NT2/D1 (cell line): ENCODE measurements around the gene IL26.

Experiments used
- YY1 ChIP-seq: IDR thresholded peaks from 2 replicates; pipeline ENCODE4 v1.6.1; 2011; ENCODE audit not compliant: insufficient read length, insufficient read depth
- ZNF274 ChIP-seq: IDR thresholded peaks from 2 replicates; pipeline ENCODE4 v1.6.1; 2011; ENCODE audit warnings: mild to moderate bottlenecking, low read depth, low read length

DNA sequence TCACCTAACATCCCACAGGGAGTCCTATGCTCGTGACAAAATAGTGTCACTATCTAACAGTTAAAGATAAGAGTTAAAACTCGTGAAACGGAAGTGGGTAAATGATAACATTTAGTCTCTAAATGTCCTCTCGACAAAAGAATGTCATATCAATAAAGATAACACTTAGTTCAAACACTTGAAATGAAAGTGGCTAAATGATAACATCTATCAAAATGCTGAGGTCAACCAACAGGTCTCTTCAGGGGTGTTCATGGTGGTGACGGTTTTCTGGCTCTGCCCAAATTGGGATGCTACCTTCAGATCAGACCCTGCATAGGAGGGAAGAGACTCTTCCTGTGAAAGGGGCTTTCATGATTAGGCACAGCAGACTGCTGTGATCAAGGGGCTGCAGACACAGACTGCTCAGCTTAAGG is 22.1 kb downstream of the IL26 start:
- TF ChIP-seq YY1 (no peak), ZNF274 (no peak)
